Right ventricle myocardium inferior (tissue), 1 donor: ENCODE measurements around the gene SIK2. TPM values are rescaled to one million over a fixed set of nuclear protein-coding genes. Genes with fewer than 3 reads are reported as not detected.

Source experiments
- ATAC-seq: fragments of 200-7000 bp; cut with Tn5 transposase; one replicate; pipeline ENCODE4 v1.9.1; 2020; ENCODE audit warnings: mild to moderate bottlenecking, moderate library complexity
- DNase-seq: peaks from one replicate; pipeline ENCODE4 v3.0.0; 2021; ENCODE audit errors: missing footprints
- intact Hi-C: fragments of 100-400 bp; cut with DNase I; formaldehyde crosslinking; loops from one replicate; pipeline ENCODE4 v1.11.0; 2022
- total RNA-seq: library from RNA; stranded (reverse); fragmentation: NEBNext Ultra II Directional; extraction: Animal tissue kit (Norgen Biotek cat#: 25700); gene quantifications from one replicate; pipeline ENCODE4 v1.2.1, GENCODE V29; 2021
- donor health status: DM: no; HTN: yes; CAD: no; lungs with severe emphysema.

The SIK2 gene
- total RNA-seq, 1 donor from 2014 or later = 15.9 TPM

DNA sequence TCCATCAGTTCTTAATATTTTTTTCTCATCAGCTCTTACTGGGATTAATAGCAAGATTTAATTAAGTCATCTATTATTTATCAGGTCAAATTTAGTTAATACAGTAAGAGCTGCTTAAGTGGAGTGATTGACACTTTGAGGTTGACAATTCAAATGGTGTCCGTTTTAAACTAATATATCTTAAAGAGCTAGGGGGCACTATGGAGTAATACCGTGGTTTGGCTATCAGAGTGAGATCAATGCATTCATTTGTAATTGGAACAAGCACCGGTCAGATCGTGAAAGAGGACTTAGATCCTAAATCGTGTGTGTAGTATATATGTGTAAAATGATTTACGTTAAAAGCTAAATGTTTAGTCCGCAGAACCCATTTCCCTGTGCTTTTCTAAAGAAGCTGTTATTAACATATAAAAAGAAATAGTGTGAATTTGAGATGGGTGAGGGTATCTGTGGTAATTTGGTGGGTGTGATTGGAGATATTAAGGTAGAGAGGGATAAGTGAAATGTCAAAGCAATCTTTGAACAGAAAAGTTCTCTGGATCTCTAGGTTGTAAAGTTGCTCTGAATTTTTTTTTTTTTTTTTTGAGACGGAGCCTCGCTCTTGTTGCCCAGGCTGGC is 2.3 kb downstream of the SIK2 start:
- ATAC-seq (no peak), DNase-seq (no peak)
- intact Hi-C loops = loop anchor here (5.0 kb wide), 2 partner anchors 48 to 373 kb away; no protein-coding TSS in a partner anchor

DNA sequence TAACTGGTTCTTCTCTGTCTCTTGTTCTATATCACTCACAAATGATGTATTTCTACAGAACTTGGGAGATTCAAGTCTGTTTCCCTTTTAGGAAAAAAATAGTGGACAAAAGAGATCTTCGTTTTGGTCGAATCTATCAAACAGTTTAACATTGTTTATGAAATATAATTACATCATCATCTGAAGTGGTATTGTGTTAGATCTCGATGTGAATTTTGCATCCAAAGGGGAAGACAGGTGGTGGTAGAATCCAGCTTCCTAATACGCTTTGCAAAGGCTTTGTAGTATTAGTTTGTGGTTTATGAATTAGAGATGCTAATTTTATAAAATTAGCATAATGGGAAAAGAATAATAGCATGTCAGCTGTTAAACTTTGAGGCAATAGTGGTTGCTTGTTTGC is 3.4 kb downstream of the SIK2 start:
- intact Hi-C loops = loop anchor here (5.0 kb wide), 1 partner anchor 47 kb away; no protein-coding TSS in a partner anchor
- ATAC-seq (no peak), DNase-seq (no peak)

DNA sequence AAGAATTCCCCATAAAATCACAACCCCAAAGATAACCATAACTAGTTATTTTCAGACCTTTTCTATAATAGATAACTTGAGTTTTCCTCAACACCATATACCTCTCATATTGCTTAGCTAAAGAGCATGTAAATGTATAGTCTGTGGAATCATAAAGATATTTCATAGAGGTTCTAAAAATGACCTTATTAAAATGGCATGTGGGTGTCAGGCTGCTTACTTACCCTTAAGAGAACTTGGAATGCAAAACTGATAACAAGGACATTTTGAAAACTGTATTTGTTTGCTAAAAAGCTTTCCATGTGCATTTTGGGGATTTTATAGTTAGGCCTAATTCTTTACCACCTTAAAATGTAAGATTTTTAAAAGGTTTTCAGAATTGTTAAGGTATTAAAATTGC is 4.7 kb downstream of the SIK2 start:
- no peak for ATAC-seq
- no peak for DNase-seq
- intact Hi-C loops = loop anchor here (5.0 kb wide), 1 partner anchor 45 kb away; no protein-coding TSS in a partner anchor

DNA sequence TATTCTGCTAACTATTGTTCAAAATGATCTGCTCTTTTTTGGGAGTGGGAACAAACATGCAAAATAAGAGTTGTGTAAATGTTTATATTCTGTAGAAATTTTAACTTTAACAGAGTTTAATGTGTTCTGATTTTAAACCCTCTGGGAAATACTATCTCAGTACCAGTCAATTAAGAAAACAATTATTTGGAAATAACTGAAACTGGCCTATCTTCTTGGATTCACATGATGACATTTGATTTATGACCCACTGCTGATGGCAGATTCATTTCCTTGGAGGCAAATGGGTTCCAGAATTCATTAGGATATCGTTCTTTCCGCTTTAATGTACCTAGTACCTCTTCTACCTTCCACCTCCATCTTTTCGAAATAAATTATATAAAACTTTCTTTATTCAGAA is 5.5 kb downstream of the SIK2 start:
- intact Hi-C loops = loop anchor here (5.0 kb wide), 1 partner anchor 45 kb away; no protein-coding TSS in a partner anchor
- DNase-seq (no peak), ATAC-seq (no peak)

DNA sequence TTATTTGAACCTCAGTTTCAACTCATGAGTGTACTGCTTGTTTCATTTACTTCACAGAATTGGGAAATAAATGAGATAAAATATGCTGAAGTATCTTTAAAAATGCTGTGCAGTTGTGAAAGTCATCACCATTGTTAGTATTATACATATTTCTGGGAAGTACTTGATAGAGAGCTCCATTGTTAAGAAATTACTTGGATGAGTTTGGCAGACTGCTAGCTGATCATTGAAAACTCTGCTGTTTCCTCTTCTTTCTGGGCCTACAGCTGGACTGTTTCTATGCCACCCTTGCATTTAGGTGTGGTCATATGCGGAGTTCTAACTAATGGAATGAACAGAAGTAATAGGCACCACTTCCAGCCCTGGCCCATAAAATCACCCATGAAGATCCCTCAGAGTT is 10.0 kb downstream of the SIK2 start:
- intact Hi-C loops = no loop called here
- ATAC-seq (no peak), DNase-seq (no peak)

DNA sequence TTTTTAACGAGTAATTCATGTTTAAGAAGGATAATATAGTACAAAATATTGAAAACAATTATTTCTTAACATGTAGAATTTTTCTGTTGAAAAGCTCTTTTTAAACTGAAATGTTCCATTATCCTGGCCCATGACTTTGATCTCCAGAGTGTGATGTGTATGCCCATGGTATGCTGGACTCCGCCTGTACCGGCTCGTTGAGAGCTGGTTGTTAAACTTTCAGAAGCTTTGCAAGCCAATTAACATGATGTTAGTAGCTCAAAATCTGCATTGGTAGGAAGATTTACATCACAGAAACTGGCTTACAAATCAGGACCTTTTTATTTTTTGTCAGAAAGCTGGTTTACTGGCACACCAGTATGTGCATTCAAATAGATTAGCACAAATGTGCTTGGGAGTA is 15.0 kb downstream of the SIK2 start:
- DNase-seq (no peak), ATAC-seq (no peak)
- intact Hi-C loops = no loop called here

DNA sequence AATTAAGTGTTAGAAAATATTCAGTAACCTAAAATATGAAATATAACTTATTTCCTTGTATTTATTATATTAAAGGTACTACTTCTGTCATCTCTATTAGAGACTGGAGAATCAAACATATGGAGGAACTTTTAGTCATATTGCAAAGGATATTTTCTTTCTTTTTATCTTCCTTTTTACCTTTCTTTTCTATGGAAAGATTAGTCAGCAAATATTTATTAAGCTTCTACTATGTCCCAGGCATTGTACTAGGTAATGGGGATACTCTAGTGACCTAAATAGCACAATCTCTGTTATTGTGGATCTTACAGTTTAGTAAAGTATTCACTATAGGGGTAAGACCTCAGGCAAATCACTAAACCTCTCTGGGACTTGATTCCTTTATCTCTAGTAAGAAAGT is 18.3 kb downstream of the SIK2 start:
- DNase-seq (no peak), ATAC-seq (no peak)
- intact Hi-C loops = no loop called here

DNA sequence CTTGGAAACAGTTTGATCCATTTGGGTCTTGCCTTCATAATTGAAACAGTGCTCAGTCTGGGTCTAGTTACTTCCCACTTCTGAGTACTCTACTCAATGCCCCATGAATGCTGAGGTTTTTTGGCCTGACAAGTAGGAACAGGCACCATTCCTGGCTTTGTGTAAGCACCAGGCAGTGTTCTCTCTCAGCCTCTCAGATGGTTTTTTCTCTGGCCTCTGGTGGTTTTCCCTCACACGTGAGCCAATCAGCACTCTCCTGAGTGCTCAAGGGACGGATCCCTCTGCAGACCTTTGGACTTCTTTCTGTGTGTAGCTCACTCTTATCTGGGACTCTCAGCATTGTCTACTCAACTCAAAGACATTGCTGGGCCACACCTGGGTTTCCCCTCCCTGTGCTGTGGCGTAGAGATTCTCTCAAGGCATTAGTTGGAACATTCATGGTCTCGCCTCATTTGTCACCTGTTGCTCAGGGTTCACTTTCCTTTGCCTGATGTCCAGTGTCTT is 21.3 kb downstream of the SIK2 start:
- intact Hi-C loops = no loop called here

DNA sequence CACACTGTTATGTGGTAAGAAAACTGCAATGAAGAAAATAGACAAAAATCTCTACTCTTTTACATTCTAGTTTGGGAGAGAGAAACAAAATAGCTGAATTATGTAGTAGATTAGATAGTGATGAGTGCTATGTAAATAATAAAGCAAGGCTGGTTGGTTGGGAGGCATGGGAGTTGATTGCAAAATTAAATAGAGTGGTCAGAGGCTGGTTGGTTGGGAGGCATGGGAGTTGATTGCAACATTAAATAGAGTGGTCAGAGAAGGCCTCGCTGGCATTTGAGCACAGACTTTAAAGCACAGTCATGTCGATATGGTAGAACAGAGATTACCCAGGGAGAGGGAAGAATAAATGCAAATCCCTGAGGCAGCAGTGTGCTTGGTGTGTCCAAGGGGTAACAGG is 22.4 kb downstream of the SIK2 start:
- DNase-seq (no peak), ATAC-seq (no peak)
- intact Hi-C loops = loop anchor here (5.0 kb wide), 1 partner anchor 83 kb away; no protein-coding TSS in a partner anchor

More for the DNA sequence above, 21.3 kb downstream of the SIK2 start:
- DNase-seq (no peak), ATAC-seq (no peak)

DNA sequence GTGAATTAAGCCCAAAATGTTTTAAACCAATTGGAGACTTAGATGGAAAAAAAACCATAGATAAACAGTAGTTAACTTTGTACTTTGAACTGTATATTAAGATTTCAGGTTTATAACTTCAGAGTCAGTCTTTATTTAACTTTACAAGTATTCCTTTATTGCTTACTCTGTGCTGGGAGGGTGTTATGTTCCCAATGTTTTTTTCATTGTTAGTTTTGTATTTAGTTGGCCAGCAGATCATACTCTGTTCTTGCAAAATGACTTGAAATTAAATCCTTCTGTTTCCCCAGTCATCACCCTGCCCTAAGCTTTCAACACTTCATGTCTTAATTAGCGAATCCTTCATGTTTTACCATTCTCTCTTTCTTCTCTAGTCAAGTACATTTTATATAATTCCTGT is 25.3 kb downstream of the SIK2 start:
- intact Hi-C loops = loop anchor here (5.0 kb wide), 1 partner anchor 80 kb away; no protein-coding TSS in a partner anchor
- ATAC-seq (peak; percentile 57), DNase-seq (no peak)

DNA sequence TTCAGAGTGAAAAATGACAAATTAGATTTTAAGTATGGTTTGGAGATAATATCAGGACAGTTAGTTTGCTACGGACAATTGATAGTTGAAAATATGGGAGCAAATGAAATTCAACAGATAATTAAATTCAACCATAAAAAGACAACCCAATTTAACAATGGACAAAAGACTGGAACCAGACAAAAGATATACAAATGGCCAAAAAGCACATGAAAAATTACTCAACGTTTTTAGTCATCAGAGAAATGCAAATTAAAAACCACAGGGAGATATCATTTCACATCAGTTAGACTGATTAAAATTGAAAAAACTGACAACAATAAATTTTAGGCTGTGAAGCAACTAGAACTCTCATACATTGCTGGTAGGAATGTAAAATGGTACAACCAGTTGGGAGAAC is 27.2 kb downstream of the SIK2 start:
- ATAC-seq = no peak
- intact Hi-C loops = loop anchor here (5.0 kb wide), 1 partner anchor 78 kb away; no protein-coding TSS in a partner anchor
- DNase-seq = no peak

DNA sequence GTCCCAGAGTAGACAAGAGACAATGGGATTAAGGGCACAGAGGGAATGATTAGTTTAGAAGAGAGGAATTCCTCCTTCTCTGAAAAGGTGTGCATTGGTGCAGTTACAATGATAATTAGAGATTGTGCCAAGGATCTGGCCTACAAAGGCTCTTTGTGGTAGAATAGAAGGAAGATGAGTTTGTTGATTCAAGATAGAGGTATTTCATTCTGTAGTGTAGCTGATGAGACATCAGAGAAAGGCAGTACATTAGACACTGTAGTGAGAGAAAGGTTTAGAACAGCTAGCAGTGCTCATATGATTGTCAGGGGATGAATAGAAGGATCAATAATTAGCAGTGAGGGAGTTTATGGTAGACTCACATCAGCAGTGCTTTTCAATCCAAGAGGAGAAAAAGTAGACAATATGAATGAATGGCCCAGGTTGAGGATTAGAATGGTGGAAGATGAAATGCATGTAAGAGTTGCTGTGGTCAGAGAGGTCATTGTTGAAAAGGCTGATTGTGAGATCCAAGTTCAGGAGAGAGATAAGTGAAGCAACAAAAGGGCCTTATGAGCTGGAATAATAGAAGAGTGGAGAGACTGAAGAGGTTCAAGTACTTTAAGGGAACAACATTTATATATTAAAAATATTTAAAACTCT is 28.9 kb downstream of the SIK2 start:
- intact Hi-C loops = no loop called here
- no peak for DNase-seq
- ATAC-seq = no peak

DNA sequence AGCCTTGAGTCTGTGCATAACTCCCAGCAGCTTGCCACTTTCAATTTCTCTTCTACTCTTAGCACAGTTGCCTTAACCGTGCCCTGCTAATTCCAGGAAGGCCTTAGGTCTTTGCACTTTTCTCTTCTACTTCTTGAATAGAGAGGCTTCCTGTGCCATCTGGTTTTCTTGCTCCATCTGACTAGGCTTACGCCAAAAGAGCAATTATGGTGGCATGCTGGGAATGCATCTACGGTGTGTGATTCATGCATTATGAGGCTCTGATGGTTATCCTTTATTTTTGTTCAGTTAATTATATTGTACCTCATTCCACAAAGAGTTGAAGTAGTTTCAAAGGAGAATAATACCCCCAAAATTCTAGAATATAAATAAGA is 29.4 kb downstream of the SIK2 start:
- ATAC-seq = no peak

DNA sequence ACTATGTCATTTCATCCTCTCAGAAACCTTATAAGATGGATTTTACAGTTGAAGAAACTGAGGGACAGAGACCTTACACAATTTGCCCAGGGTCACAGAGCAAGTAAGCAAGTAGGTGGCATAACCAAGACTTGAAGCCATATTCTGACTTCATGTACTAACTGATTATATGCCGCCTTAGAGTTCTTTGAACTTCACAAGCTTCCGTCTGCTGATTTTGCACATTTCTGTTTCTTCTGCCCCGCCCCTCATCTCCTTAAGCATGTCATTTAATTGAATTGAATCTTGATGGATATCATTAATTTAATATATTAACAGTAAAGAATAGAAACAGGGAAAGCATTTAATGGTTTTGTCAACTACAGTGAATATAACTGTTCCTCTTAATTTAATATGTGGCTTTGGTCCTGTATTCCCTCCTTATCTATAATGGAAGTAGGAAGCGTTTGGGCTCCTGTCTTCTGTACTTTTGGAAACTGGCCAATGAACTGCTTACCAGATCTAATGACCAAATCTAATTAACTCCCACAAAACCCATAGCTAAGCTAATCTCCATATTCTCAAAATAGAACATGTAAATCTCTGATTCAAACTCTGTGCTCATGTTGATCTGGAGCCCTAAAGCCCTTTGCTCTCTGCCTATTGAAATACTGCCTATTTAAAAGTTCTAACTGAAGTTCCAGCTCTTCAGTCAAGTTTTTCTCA is 30.4 kb downstream of the SIK2 start:
- intact Hi-C loops = no loop called here
- ATAC-seq (no peak), DNase-seq (no peak)

More for the DNA sequence above, 29.4 kb downstream of the SIK2 start:
- no peak for DNase-seq
- intact Hi-C loops = no loop called here

DNA sequence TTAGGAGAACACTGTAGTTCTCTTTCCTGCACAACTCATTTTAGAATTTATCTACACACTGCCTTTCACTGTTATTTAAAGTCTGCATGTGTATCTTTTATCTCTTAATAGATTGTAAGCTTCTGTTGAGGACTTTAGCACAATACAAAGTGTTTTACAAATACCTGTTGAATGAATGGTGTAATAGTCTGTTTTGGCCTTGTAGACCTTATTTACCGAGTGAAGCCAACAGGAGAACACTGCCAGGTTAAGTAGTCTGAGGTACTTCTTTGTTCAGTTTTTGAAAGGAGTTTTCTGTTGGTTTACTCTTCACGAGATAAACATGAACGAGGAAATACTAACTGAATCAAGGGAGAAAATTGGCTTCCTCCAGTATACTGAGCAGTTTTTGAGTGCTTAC is 31.0 kb downstream of the SIK2 start:
- DNase-seq (no peak), ATAC-seq (no peak)
- intact Hi-C loops = no loop called here

DNA sequence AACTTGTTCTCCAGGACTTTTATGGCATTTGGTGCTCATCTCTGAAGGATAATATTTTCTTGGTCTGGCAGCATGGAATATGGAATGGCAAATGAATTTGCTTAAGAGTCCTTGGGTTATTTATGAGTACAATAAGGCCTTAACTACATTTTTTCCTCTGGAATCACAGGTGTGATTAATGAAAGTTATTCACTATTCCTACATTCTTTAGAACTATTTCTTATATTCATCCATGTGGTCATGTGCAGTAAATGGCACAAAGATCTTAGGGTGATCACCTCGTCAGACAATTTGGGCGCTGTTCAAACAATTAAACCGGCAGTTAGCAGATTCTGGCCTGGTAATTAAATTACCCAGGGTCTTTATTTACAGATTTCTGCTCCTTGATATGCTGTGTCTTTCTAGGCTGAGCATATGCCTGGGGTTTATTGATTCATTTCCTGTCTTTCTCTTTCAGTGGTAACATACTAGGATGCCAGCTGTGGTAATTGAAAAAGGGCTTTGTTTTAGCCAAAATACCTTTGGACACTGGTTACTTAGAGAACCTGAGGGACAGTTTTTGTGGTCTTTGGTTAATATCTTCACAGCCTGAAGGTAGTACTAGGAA is 31.6 kb downstream of the SIK2 start:
- ATAC-seq (no peak), DNase-seq (no peak)
- intact Hi-C loops = no loop called here

DNA sequence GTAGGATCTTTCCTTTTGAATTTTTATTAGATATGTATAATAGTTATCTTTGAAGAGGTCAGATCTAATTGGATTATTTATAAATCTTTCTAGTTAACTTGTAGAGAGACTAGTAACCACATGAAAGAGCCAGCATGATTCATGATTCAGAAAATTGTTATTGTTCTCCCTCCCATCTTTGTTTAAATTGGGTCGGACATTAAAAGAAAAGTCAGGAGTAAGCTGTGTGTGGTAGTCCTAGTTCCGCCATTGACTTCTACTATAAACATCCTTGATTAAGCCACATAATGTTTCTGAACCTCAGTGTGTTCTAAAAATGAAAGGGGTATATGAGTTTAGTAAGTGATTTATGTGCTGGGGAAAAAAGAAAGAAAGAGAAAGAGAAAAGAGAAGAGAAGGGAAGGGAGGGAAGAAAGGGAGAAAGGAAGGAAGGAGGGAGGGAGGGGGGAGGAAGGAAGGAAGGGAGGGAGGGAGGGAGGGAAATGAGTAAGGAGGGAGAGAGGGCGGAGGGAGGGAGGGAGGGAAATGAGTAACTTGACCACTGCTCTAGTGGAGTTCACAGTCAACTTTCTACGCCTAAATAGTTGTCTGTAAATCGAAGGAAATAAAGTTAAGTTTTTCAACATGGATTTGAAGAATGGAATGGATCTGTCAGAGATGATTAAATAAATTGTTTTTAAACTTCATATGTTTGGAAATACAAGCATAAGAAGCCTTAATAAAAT is 32.9 kb downstream of the SIK2 start:
- no peak for DNase-seq
- intact Hi-C loops = loop anchor here (5.0 kb wide), 1 partner anchor 57 kb away; no protein-coding TSS in a partner anchor
- ATAC-seq = peak; percentile 38

DNA sequence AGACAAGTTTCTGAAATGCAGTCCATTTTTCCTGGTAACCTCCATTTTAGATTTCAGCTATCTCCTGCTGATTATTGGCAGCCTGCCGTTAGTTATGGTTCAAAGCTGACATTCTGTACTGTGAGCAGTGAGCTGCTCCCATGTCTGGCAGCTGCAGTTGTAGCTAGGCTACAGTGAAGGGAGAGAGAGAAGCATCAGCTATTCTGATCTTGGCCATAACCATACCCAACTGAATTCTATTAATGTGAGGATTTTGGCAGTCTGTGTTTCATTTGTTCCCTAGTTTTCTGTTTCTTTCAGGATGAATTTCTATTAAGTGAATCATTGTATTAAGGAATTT is 33.4 kb downstream of the SIK2 start:
- ATAC-seq = peak; percentile 96
- intact Hi-C loops = loop anchor here (5.0 kb wide), 1 partner anchor 57 kb away; no protein-coding TSS in a partner anchor
- DNase-seq = no peak

DNA sequence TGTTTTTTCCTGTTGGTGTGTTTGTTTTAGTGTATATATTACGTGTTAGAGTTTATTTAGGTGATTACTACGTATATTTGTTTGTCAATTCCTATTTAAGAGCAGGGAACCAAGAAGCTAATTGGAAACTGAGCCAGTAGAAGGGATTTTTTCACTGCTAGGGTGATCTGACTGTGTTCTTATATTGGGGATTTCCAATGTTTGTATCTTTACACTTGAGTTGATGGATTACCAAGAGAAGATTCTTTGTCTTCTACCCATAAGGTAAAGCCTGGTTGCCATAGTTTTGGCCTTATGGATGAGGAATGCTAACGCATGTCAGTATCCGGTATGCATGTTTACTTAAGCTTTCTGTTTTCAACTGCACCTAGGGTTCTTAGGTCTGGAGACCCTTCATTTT is 35.6 kb downstream of the SIK2 start:
- intact Hi-C loops = loop anchor here (5.0 kb wide), 1 partner anchor 54 kb away; no protein-coding TSS in a partner anchor
- DNase-seq (no peak), ATAC-seq (no peak)
